ENCODE data around the gene KATNAL2.
A peak's percentile ranks its signal among the peaks of the same experiment; 100 is the strongest.

KATNAL2 gene

GRCh38 chr18:47036298-47036874, 119.0 kb downstream of the KATNAL2 start:
- DNase-seq: no peak

GRCh38 chr18:47036927-47037578, 119.7 kb downstream of the KATNAL2 start:
- DNase-seq: no peak

DNA sequence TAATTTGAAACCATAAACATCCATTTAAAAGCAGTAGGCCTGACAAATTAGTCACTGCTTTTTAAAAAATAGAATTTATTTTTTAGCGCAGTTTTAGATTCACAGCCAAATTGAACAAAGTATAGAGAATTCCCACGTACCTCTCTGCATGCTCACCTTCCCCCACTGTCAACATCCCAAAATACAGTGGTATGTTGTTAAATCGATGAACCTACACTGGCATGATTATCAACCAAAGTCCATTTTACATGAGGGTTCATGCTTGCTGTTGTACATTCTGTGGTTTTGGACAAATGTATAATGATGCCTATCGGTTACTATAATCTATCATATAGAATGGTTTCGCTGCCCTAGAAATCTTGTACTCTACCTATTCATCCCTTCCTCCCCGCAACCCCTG, 123.6 kb downstream of the KATNAL2 start:
- no peak for DNase-seq

GRCh38 chr18:47050468-47050867, 133.1 kb downstream of the KATNAL2 start:
- no peak for DNase-seq

DNA sequence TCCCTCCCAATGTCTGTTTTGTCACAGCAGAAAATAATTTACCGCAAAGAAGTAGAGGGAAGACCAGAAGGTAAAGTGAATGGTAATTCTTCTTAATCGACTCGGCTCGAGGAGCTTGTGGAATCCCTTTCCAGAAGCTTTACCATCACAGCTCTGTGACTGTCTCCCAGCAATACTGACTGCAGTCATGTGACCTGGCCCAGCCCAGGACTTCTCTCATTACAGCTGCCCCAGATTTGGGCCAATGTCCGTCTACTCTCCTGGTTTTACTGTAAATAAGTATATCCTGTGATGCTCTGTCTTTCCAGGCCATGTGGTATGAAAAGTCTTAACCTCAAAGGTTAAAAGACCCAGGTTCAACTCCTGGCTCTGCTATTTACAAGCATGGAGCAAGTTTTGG, 137.0 kb downstream of the KATNAL2 start:
- no peak for DNase-seq

DNA sequence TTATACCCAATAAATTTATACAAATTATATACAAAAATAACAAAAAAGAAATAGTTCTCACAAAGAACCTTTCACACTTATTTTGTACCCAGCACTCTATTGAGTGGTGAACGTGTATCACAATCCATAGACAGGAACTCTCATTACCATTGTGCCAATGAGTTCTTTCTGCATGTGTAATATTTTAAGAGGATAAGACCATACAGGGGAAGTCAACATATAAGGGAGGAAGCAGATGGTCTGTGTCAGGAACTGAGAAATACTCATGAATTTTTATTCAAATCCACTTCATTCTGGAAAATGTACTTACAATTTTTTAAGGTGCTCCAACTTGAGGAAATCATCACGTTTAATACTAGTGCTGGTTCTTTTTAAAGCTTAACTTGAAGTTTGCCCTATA, 145.1 kb downstream of the KATNAL2 start:
- no peak for DNase-seq

DNA sequence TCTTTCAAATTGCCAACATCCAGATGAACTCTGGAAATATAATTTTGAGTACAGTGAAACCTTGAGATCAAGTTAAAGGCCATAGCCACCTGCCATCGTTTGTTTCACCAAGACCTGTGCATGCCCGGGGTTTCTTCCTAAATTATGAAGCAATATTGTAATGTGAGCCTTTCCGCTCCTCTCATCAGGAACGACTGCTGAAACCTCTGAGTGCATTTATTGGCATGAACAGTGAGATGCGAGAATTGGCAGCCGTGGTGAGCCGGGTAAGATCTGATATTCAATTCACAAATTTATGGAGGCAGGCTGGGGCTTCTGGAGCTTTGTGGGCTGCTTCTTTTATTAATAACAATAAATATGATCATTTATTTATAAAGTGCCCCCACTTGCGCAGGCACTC, 145.7 kb downstream of the KATNAL2 start:
- DNase-seq: no peak

- no peak for DNase-seq
These were observed 150.2 kb downstream of the KATNAL2 start for GRCh38 chr18:47067648-47068047.

DNA sequence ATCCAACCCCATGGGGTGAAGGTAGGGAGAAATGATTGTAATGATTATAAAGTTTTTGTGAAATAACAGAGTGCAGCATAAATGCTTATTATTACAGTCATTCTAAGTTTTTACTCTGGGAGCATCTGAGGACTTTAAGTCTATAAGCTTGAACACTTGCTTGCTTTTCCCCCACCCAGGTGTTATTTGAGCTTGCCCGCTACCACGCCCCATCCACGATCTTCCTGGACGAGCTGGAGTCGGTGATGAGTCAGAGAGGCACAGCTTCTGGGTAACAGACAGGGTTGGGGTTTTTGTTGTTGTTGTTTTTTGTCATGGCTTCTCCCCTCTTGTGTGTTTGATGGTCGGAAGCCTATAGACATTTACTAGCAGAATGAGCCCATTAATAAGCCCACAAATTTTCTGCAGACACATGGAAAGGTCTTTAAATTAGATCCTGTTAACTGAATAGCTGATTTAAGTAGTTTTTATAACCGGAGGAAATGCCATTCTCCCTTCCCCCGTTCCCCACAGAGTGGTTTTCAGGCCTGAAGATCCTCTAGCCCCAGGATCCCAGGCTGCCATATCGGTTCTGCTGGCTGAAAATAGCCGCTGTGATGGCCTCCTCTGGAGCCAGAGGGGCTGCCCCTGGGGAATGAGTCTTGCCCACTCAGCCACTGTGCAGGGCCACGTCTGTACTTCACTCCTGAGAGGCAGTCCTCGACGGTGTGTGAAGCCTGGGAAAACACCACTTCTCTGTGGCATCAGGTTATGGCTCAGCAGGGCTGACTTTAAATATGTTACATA, 157.9 kb downstream of the KATNAL2 start:
- no peak for DNase-seq

DNA sequence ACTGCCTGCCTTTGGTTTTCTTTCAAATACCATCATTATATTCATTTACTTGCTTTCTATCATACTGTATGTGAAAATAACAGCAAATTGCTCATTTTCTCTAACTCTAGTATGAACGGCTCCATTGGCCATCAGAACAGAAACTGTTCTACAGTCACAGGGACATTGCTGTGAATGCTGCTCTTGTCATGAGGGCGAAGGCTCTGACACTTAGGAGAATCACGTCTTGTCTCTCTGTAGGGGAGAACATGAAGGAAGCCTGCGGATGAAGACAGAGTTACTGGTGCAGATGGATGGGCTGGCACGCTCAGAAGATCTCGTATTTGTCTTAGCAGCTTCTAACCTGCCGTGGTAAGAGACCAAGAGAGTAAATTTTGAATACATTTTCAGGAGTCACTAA, 159.7 kb downstream of the KATNAL2 start:
- DNase-seq: no peak

DNA sequence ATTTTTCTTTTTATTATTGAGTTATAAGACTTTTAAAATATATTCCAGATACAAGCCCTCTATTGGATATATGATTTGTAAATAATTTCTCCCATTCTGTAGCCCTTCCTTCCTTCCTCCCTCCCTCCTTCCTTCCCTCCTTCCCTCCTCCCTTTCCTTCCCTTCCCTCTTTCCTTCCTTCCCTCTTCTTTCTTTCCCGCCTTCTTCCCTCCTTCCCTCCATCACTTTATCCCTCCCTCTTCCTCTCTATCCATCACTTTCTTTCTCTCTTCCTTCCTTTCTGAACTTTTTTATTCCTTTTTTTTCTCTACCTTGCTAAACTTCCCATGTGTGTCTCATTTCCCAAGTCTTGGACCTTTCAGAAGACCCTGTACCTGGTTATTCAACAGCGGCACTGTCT, 163.5 kb downstream of the KATNAL2 start:
- no peak for DNase-seq

- no peak for DNase-seq
These were observed 164.2 kb downstream of the KATNAL2 start for GRCh38 chr18:47081578-47081977.

DNA sequence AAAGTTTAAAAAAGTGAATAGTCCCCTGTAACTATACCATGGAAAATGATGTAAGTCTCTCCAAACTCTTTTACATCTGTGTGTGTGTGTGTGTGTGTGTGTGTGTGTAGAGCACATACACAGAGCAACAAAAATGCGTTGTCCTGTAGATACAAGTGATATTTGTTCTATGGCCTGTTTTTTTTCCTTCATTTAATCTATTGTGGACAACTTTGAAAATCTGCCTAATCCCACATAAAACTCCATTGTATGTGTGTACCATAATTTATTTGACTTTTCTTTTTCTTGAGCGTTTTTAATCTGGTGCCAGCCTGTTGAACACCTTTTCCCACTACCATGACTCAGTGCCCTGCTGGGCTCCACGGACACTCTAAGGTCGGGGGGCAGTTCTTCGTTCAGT, 170.3 kb downstream of the KATNAL2 start:
- no peak for DNase-seq

GRCh38 chr18:47095810-47096209, 178.4 kb downstream of the KATNAL2 start:
- no peak for DNase-seq

- peak; percentile 38 for DNase-seq
These were observed 182.9 kb downstream of the KATNAL2 start for GRCh38 chr18:47100212-47100831.

GRCh38 chr18:47108373-47108772, 191.0 kb downstream of the KATNAL2 start:
- no peak for DNase-seq

DNA sequence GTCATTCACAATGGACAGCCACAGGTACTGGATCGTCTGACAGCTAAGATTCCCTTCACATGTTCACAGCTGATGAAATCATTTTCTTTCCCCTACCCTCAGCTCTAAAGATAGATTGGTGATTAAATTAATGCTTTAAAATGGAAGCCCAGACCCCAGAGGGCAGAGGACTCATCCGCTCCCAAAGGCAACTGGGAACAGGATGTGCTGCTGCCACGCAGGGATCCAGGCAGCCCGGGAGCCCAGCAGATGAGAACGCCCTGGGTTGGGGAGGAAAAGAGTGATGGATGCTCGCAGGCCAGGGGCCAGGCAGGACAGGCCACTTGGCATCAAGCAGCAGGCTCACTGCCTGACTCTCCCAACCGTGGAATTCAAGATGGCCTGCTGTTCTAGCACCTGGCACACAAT, 191.6 kb downstream of the KATNAL2 start:
- no peak for DNase-seq

DNA sequence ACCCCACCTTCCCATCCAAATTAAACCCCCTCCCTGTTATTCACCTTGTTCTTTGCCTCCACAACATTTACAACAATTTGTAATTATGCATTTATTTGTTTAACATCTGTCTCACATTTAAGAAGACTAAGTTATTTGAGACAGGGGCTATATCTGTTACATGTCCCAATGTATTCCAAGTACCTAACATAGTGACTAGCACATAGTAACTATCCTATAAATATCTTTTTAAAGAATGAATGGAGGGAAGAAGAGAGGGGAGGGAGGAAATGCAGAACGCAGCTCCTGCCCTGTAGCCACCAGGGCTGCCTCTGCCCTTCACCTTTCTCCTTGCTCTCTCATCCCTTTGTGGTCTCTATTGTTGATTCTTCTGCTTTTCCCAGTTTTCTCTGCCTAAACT, 192.3 kb downstream of the KATNAL2 start:
- no peak for DNase-seq

GRCh38 chr18:47110492-47111274, 193.3 kb downstream of the KATNAL2 start:
- no peak for DNase-seq

DNA sequence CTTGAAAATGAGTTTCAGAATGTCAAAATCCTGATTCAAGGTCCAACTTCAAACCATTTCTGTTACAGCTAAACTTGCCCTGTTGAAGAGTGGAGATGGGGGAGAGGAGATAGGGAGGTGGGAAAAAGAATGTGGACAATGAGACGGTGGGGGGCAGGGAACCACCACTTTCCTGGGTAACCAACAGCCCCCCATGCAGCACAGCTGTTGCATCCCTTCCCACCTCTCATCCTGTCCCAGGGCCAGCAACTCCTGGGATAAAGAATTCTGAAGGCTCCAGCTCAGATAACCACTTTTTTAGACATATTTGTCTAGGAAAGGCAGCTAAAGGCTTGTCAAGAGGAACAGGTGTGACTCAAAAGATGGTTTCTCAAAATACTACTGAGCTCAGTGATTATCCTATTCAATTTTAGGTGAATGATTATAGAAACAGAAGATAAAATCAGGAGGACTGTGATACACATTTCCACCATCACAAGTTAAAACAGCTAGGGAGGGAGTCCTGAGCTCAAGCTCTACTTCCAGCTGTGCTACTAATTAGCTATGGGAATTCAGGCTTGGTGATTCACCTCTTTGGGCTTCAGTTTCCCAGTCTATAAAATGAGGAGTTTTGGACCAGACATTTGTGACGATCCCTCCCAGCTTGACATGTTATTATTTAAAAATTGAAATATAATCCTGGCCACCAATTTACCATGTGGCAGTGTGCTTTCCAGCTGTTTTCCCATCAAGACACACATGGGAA, 196.6 kb downstream of the KATNAL2 start:
- DNase-seq: no peak

GRCh38 chr18:47115205-47115604, 197.8 kb downstream of the KATNAL2 start:
- DNase-seq: no peak

DNA sequence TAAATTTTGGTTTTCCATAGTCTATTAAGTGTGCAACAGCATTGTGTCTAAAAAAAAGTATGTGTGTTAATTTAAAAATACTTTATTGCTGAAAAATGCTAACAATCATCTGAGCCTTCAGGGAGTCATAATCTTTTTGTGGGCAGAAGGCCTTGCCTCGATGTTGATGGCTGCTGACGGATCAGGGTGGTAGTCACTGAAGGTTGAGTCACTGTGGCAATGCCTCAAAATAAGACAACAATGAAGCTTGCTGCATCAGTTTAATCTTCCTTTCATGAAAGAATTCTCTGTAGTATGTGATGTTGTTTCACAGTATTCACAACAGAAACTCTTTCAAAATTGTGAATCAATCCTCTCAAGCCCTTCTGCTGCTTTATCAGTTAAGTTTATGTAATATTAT, 201.6 kb downstream of the KATNAL2 start:
- no peak for DNase-seq
